Esophagus mucosa (tissue), 1 donor: ENCODE measurements around the gene MYH7. TPM values are rescaled to one million over a fixed set of nuclear protein-coding genes. Genes with fewer than 3 reads are reported as not detected.
A peak's percentile ranks its signal among the peaks of the same experiment; 100 is the strongest.

Experiments used
- ATAC-seq: fragments of 200-7000 bp; cut with Tn5 transposase; one replicate; pipeline ENCODE4 v1.9.1; 2020
- total RNA-seq: library from RNA; stranded (reverse); gene quantifications from one replicate; pipeline ENCODE4 v1.2.4, GENCODE V29; 2023
- donor health status: DM: yes; HTN: yes; CAD: no.

Gene MYH7
- total RNA-seq, 1 donor from 2014 or later: 0.72 TPM

GRCh38 chr14:23365732-23366425, 69.6 kb downstream of the MYH7 start:
- peak; percentile 70 for ATAC-seq

- ATAC-seq: peak; percentile 84
Observed at GRCh38 chr14:23365036-23365731, 70.3 kb downstream of the MYH7 start, which contains the start of gene EFS. EFS (minus strand) TSS chr14:23365172; CDS start chr14:23365025, 147 bp downstream.

GRCh38 chr14:23364164-23365035, 71.1 kb downstream of the MYH7 start:
- peak; percentile 35 for ATAC-seq

Other genes starting within 250 kb of the MYH7 start
- gene RNF212B, start 197.7 kb downstream of the MYH7 start, total RNA-seq: not detected
- 9.6 TPM for gene HOMEZ, start 149.5 kb downstream of the MYH7 start, total RNA-seq
- 5.1 TPM for gene PPP1R3E, start 132.8 kb downstream of the MYH7 start, total RNA-seq
- gene BCL2L2, start 128.8 kb downstream of the MYH7 start, total RNA-seq: 29.1 TPM
- 77.7 TPM for gene PABPN1, start 114.2 kb downstream of the MYH7 start, total RNA-seq
- 2.0 TPM for gene SLC22A17, start 82.8 kb downstream of the MYH7 start, total RNA-seq
- 27.6 TPM for gene EFS, start 70.5 kb downstream of the MYH7 start, total RNA-seq
- not detected for gene IL25, start 62.9 kb downstream of the MYH7 start, total RNA-seq
- not detected for gene CMTM5, start 58.6 kb downstream of the MYH7 start, total RNA-seq
- gene MYH6, start 27.4 kb downstream of the MYH7 start, total RNA-seq: not detected
- gene NGDN, start 34.0 kb upstream of the MYH7 start, total RNA-seq: 20.4 TPM
- 0.44 TPM for gene ZFHX2, start 116.1 kb upstream of the MYH7 start, total RNA-seq
- 7.6 TPM for gene THTPA, start 120.6 kb upstream of the MYH7 start, total RNA-seq
- 81.3 TPM for gene AP1G2, start 132.1 kb upstream of the MYH7 start, total RNA-seq
- gene JPH4, start 143.1 kb upstream of the MYH7 start, total RNA-seq: 0.04 TPM
- gene DHRS2, start 200.7 kb upstream of the MYH7 start, total RNA-seq: not detected